GM21390 (cell line): ENCODE measurements around the gene COPRS.
"Not testable (repeated sequence)": the region's sequence is repeated elsewhere in the genome, so short reads cannot be mapped to it uniquely, and the experiment has no call there.

Experiments
- ATAC-seq: cut with Tn5 transposase; IDR thresholded peaks from one replicate; pipeline ENCODE4 v1.9.1; 2021; ENCODE audit not compliant: unreplicated experiment

The COPRS gene

GRCh38 chr17:31853911-31854470 is 5.1 kb downstream of the COPRS start:
- no peak for ATAC-seq

DNA sequence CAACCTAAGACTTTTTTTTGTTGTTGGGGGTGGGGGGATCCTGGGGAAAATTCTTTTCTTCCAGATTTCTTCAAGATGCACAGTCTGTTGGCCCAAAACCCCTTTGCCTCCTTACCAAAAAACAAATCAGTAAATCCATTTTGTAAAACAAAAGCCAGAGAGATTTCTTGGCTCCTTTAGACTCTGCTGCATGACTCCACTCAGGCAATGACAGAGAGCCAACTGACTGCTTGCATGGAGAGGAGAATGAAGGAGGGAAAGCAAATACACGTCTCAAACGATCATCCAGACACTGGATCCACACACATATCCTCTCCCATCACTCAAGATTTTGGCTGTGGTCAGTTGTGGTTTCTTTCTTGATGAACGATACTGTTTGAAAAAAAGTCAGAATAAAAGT is 13.8 kb downstream of the COPRS start:
- no peak for ATAC-seq

DNA sequence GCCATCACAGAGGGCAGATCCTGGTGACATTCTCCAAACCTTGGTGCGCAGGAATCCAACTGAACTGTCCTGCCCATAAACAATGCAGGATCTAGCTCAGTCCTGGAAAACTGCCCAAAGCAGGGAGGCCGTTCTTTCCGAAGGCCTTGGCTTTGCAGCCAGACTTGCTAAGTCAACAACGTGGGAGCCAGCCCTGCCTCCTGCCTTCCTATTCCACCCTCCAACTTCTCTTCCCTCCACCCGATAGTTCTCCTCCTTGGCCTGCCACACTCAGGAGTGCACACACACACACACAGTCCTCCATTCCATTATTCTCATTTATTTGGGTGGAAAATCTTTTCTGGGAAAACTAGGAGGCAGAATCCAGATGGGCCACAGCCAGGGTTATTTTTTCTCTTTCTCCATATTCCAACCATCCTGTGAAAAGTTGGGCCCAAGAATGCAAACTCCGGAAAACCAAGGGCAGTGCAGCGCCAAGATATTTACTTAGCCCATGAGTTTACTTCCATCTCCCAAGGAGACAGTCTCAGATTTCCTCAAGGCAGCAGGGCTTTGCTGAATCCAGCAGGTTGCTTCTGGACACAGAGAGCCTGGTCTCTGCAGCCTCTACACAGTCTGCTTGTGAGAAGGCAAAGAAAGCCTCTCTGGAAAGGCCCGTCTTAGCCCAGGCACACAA is 15.8 kb downstream of the COPRS start:
- no peak for ATAC-seq

DNA sequence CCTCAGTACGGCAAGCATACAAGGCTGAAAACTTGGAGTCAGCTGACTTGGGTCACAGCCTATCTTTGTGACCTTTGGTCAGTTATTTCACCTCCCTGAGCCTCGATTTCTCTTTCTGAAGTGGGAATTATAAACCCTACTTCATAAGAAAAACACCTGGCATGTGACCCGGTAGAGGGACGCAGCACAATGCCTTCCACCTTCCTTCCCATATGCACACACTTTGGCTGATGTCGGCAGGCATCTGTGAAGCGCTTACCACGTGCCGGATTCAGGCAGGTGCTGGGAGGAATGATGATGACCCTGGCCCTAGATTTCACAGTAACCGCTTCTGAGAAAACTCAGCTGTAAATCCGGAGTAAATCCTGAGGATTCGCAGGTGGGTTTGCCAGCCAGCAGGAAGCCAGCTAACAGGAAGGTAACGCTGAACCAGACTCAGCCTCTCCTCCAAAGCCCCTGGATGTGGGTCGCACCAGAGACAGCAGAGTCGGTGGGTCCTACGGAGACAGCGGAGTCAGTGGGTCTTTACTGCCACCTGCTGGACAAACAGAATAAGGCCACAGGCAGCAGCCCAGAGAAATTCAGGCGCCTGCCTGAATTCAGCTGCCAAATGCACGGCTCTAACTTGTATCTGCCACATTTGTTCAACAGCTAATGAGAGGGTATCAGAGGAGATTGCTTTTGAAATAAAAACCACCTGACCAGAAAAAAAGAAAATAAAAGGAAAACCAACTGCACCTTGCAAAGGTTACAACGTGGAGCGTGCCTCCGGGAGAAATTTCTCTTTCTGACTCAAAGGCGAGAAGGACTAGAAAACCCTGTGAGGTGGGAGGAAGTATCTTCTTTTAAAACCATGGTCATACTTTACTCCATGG is 16.6 kb downstream of the COPRS start:
- no peak for ATAC-seq

DNA sequence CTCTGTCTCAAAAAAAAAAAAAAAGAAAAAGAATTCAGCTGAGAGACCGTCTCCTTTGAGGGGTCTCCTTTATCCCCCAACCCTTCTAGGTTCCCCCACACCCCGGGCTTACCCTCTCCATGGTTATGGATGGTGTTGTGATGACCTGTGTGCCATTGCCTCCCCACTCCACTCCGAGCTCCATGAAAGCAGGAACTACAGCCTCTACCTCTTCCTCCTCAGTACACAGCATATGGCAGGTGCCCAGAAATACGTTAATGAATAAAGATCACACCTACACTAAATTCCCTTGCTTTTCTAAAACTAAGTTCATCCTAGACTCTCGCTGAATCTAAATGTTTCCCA is 17.2 kb downstream of the COPRS start:
- no peak for ATAC-seq

DNA sequence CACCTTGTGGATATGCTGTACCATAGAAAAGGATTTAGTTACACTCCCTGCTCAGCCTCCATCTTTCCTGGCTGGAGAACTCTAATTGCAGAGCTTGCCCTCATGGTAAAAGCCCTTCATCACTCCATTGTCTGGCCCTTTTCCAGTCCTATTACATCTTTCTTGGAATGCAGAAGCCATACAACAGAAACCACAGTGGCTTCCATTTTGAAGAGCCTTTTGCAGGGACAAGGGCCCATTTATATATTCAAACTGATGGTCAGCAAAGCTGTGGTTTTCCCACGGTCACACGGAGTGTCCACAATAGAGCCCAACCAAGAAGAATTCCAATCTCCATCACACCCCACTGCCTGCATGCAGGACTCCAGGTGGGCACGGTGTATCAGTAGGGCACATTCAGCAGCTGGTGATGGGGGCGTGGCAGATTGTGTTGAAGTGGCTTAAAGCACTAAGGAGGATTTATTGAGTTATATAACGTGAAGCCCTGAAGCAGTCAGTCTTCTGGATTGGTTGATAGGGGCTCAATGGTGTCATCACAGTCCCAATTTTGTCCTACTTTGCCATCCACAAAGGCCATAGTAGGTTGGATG is 20.3 kb downstream of the COPRS start:
- no peak for ATAC-seq

DNA sequence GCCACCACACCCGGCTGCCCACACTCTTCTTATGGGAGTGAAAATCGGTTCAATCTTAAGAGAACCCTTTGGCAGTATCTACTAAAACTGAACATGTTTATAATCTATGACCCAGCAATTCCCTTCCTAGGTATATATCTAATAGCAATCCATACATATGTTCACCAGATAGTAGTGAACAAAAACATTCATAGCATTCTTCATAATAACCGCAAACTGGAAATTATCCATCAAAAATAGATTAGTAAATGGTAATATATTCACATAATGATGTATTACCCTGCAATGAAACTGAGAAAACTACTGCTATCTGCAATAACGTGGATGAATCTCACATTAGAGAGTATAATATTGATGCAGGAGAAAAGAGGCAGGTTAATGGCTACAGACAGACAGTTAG is 23.1 kb downstream of the COPRS start:
- ATAC-seq = no peak

DNA sequence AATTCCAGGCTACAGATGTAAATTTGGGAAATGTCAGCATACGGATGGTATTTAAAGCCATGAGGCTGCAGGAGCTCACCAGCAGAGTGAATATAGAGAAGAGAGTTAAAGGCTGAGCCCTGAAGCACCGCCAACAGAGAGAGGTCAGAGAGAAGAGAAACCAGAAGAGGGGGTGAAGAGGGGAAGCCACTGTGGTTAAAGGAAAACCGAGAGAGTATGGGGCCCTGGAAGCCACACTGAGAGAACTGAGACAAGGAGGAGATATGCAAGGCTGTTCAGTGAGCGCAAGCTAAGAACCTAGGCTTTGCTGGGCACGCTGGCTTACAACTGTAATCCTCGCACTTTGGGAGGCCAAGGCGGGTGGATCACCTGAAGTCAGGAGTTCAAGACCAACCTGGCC is 24.6 kb downstream of the COPRS start:
- ATAC-seq = no peak

- no peak for ATAC-seq
These were observed 26.3 kb downstream of the COPRS start for GRCh38 chr17:31832746-31833145.

DNA sequence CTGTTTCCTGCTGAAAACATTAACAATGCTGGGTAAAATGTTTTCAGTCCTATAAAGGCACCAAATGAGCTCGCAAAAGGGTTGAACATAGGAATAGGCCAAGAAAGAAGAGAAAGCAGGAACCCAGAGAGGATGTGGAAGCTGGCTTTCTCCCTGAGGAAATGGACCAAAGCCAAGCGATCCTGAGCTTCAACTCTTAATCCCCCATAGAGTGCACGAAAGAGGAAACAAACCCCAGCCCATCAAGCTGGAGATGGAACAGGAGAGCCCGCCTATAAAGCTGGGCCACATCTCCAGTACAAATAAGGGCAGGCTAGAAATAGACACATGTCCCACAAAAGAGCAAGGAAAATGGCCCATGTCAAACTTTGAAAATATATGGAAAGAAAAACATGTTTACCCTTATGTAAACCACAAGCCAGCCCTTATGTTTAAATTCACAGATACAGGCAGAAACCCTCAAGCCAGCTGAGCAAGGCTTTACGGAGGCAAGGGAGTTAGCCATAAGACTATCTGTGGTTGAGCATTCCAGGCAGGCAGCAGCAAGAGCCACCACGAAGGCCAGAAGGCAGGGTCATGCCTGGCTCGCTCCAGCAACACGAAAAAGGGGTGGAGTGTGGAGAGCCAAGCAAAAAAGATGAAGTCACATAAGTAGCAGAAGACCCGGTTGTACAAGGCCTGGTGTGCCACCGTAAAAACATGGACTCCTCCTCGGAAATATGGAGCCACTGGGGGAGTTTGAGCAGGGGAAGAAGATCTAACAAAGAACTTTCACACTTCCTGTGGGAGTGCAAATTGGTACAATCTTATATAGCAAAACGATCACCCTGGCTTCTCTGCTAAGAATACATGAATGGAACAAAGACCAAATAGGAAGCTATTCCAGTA is 27.8 kb downstream of the COPRS start:
- no peak for ATAC-seq

DNA sequence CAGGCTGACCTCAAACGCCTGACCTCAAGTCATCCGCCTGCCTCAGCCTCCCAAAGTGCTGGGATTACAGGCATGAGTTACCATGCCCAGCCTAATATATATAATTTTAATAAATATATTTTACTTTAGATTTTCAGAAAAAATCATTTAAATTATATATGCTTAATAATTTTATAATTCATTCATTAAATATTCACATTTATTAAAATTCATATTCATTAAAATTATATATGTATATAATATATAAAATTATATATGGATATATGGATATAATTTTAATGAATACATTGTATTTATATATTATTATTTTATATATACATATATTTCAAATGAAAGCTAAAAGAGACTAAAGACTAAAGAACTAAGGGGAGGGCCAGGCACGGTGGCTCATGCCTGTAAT is 29.4 kb downstream of the COPRS start:
- no peak for ATAC-seq

DNA sequence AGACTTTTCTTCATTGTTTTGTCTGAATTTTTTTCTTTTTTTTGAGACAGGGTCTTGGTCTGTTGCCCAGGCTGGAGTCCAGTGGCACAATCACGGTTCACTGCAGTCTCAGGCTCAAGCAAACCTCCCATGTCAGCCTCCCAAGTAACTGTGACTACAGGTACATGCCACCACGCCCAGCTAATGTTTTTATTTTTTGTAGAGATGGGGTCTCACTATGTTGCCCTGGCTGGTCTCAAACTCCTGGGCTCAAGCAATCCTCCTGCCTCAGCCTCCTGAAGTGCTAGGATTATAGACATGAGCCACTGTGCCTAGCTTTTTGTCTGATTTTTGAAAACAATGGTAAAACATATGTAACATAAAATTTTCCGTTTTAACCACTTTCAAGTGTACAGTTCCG is 30.1 kb downstream of the COPRS start:
- not testable (repeated sequence) for ATAC-seq

- ATAC-seq = no peak
These were observed 32.9 kb downstream of the COPRS start for GRCh38 chr17:31825961-31826691.

GRCh38 chr17:31824766-31825360 is 34.2 kb downstream of the COPRS start:
- no peak for ATAC-seq

DNA sequence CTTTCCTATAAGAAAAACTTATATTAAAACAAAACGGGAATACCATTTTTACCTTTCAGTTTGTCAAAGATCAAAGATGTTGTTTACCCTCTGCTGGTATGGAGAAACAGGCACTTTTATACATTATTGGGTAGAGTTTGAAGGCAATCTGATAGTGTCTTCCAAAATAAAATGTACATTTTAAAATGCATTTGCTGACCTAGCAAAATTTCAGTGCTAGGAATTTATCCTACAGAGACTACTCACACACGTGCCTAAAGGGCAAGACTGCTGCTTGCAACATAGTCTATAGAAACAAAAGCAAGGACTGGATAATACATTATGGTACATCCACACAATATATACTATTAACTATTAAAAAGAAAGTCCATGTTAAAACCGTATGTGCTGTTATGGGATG is 36.0 kb downstream of the COPRS start:
- no peak for ATAC-seq

- no peak for ATAC-seq
These were observed 38.2 kb downstream of the COPRS start for GRCh38 chr17:31820691-31821435.

- ATAC-seq = no peak
These were observed 39.5 kb downstream of the COPRS start for GRCh38 chr17:31819578-31819977.

- not testable (repeated sequence) for ATAC-seq
These were observed 40.2 kb downstream of the COPRS start for GRCh38 chr17:31818863-31819262.

- ATAC-seq = no peak
These were observed 43.8 kb downstream of the COPRS start for GRCh38 chr17:31815212-31815730.
